OCI-LY7 (cell line): Measurements from ENCODE around the gene NXF1. TPM values are rescaled to one million over a fixed set of nuclear protein-coding genes. Genes with fewer than 3 reads are reported as not detected.
"Not testable (repeated sequence)": the region's sequence is repeated elsewhere in the genome, so short reads cannot be mapped to it uniquely, and the experiment has no call there.

Experiments used
- BruUV-seq: library from RNA; stranded (reverse); fragments of 400-500 nt; replicated peaks from 2 replicates; lab custom pipeline; 2021; lab: Mats Ljungman, UMichigan
- CTCF ChIA-PET: fragments of 300-600 bp; sonication (Branson Sonifier 250); formaldehyde crosslinking; loops from one replicate; lab custom pipeline; 2022; ENCODE audit warnings: antibody characterized with exemption; ENCODE audit not compliant: unreplicated experiment; lab: Charles Lee
- POLR2A ChIA-PET: fragments of 300-600 bp; sonication (Branson Sonifier 250); formaldehyde crosslinking; loops from one replicate; lab custom pipeline; 2022; ENCODE audit warnings: antibody characterized with exemption; lab: Charles Lee
- DNase-seq: peaks from one replicate; pipeline ENCODE4 v3.0.0-alpha.2; 2015; ENCODE audit warnings: low spot score
- H2AFZ ChIP-seq: fragments of 200-600 bp; sonication (generic), shearing (Covaris generic); 2 replicates; pipeline ENCODE4 v1.6.1; 2014; ENCODE audit warnings: mild to moderate bottlenecking, antibody characterized with exemption, low read length, moderate library complexity
- H3K27ac ChIP-seq: fragments of 200-600 bp; sonication (generic); 2 replicates; pipeline ENCODE4 v1.5.1; 2014; ENCODE audit warnings: mixed run types, low read depth, mild to moderate bottlenecking, moderate library complexity, low read length, inconsistent platforms; ENCODE audit not compliant: poor library complexity, severe bottlenecking
- H3K36me3 ChIP-seq: fragments of 200-600 bp; sonication (generic); 2 replicates; pipeline ENCODE4 v1.6.1; 2014; ENCODE audit warnings: mild to moderate bottlenecking, antibody characterized with exemption, low read length, moderate library complexity, mixed read lengths; ENCODE audit not compliant: insufficient read depth
- H3K4me1 ChIP-seq: fragments of 200-600 bp; sonication (generic); 2 replicates; pipeline ENCODE4 v1.5.1; 2014; ENCODE audit warnings: mild to moderate bottlenecking, low read length; ENCODE audit not compliant: insufficient read depth, poor library complexity, severe bottlenecking
- H3K4me2 ChIP-seq: fragments of 200-600 bp; sonication (generic); 2 replicates; pipeline ENCODE4 v1.6.1; 2014; ENCODE audit warnings: mild to moderate bottlenecking, low read length
- H3K4me3 ChIP-seq: fragments of 200-600 bp; sonication (generic); 2 replicates; pipeline ENCODE4 v1.5.1; 2014; ENCODE audit warnings: mild to moderate bottlenecking, low read depth, low read length; ENCODE audit not compliant: poor library complexity, severe bottlenecking
- H3K79me2 ChIP-seq: fragments of 200-600 bp; sonication (generic); 2 replicates; pipeline ENCODE4 v1.6.1; 2016; ENCODE audit warnings: low read depth, mild to moderate bottlenecking, low read length, moderate library complexity, mixed read lengths; ENCODE audit not compliant: insufficient read depth
- H3K9me2 ChIP-seq: fragments of 200-600 bp; sonication (generic); 2 replicates; pipeline ENCODE4 v1.6.1; 2016; ENCODE audit warnings: mild to moderate bottlenecking, low read length, mixed read lengths; ENCODE audit not compliant: insufficient read depth
- H3K9me3 ChIP-seq: fragments of 200-600 bp; sonication (generic); 2 replicates; pipeline ENCODE4 v1.6.1; 2014; ENCODE audit warnings: mild to moderate bottlenecking, mixed run types, low read length, mixed read lengths
- H4K20me1 ChIP-seq: fragments of 200-600 bp; sonication (generic); 2 replicates; pipeline ENCODE4 v1.6.1; 2014; ENCODE audit warnings: mild to moderate bottlenecking, antibody characterized with exemption, low read length, moderate library complexity, mixed read lengths; ENCODE audit not compliant: insufficient read depth
- CTCF ChIP-seq: fragments of 200-600 bp; sonication (generic); conservative IDR thresholded peaks from 2 replicates; pipeline ENCODE4 v1.5.1; 2014; ENCODE audit warnings: mild to moderate bottlenecking, antibody characterized with exemption, low read length, moderate library complexity, mixed read lengths
- EZH2phosphoT487 ChIP-seq: fragments of 200-600 bp; sonication (generic); IDR thresholded peaks from 2 replicates; pipeline ENCODE4 v1.6.1; 2018; ENCODE audit warnings: low read depth, borderline replicate concordance, mild to moderate bottlenecking, mixed run types, antibody characterized with exemption, low read length, moderate library complexity, mixed read lengths
- intact Hi-C: fragments of 100-400 bp; cut with micrococcal nuclease; formaldehyde crosslinking; loops from one replicate; pipeline ENCODE4 v1.10.0; 2022; ENCODE audit not compliant: unreplicated experiment
- total RNA-seq, 2 experiments: library from RNA; depleted of rRNA in 1 of 2; stranded (reverse); fragments of >200 nt in 1 of 2; shearing (Covaris generic) in 1 of 2; gene quantifications; 2 replicates each; pipeline ENCODE4 v1.2.3, GENCODE V29; 2014 to 2022

NXF1 gene
- total RNA-seq, 2 experiments from 2014 or later = 53.3 to 62.0 TPM

GRCh38 chr11:62830904-62831519 lies 25.8 kb upstream of the NXF1 start:
- POLR2A ChIA-PET = interaction anchor here (0.6 to 1.5 kb wide), 3 partner anchors 23 to 1469 kb away, joined by 3 to 4 read pairs (median 4); partner anchors contain the start of genes CYB561A3 and TMEM138
- CTCF ChIA-PET = no interaction called here
- peak; percentile 74 for DNase-seq

GRCh38 chr11:62828130-62828529 lies 22.9 kb upstream of the NXF1 start:
- POLR2A ChIA-PET = interaction anchor here (0.6 to 2.0 kb wide), 4 partner anchors 10 to 74 kb away, joined by 3 to 7 read pairs (median 4); partner anchors contain the start of genes NXF1 and ZBTB3
- H3K4me2 ChIP-seq, H4K20me1 ChIP-seq, H2AFZ ChIP-seq, intact Hi-C loops, H3K9me2 ChIP-seq, BruUV-seq, H3K4me3 ChIP-seq, H3K9me3 ChIP-seq, H3K27ac ChIP-seq, CTCF ChIA-PET, DNase-seq: not testable (repeated sequence)
- Histone ChIP-seq H3K79me2 (peaks cover 21% of the 10 kb centered on the region), H3K4me1 (peaks cover 16% of the 10 kb centered on the region), H3K36me3 (peaks cover 50% of the 10 kb centered on the region)

More at GRCh38 chr11:62830904-62831519, 25.8 kb upstream of the NXF1 start:
- no peaks in the 10 kb centered on the region; the same call in 1 of the 2 replicates for H4K20me1 ChIP-seq
- peak overlapping the region; percentile 71 for H3K27ac ChIP-seq
- H3K9me3 ChIP-seq = no peaks in the 10 kb centered on the region
- H3K4me1 ChIP-seq = peaks cover 16% of the 10 kb centered on the region
- H2AFZ ChIP-seq = peak overlapping the region; percentile 62; the same call in 1 of the 2 replicates
- no peaks in the 10 kb centered on the region for H3K9me2 ChIP-seq
- H3K4me2 ChIP-seq = peak overlapping the region; percentile 98
- peak overlapping the region; percentile 97 for H3K4me3 ChIP-seq
- TF ChIP-seq EZH2phosphoT487 (no peak), CTCF (no peak)
- peaks cover 24% of the 10 kb centered on the region for H3K79me2 ChIP-seq
- peaks cover 49% of the 10 kb centered on the region for H3K36me3 ChIP-seq
- BruUV-seq = no TSS peak
- intact Hi-C loops = loop anchor here (2.0 to 10.0 kb wide), 3 partner anchors 44 to 236 kb away; partner anchors contain the start of genes POLR2G, TMEM179B and TUT1

- no TSS peak for BruUV-seq
- H3K27ac ChIP-seq = no peak overlapping the region
- POLR2A ChIA-PET = interaction anchor here (0.6 to 0.7 kb wide), 2 partner anchors 57 to 125 kb away, joined by 3 read pairs; no protein-coding TSS in a partner anchor
- intact Hi-C loops = no loop called here
- H3K4me3 ChIP-seq = no peak overlapping the region
- CTCF ChIA-PET = no interaction called here
- no peaks in the 10 kb centered on the region for H3K79me2 ChIP-seq
- H3K9me2 ChIP-seq = no peaks in the 10 kb centered on the region
- no peaks in the 10 kb centered on the region for H4K20me1 ChIP-seq
- no peak overlapping the region for H2AFZ ChIP-seq
- H3K4me1 ChIP-seq = no peaks in the 10 kb centered on the region
- peaks cover 71% of the 10 kb centered on the region for H3K36me3 ChIP-seq
- H3K4me2 ChIP-seq = no peak overlapping the region
- no peak for TF ChIP-seq CTCF
- TF ChIP-seq EZH2phosphoT487 = no peak
- DNase-seq = no peak
- H3K9me3 ChIP-seq = no peaks in the 10 kb centered on the region
Measured at GRCh38 chr11:62823677-62824076, 18.4 kb upstream of the NXF1 start.
